ENCODE data around the gene DYNLL1. TPM values are rescaled to one million over a fixed set of nuclear protein-coding genes. Genes with fewer than 3 reads are reported as not detected.
"Not testable (repeated sequence)": the region's sequence is repeated elsewhere in the genome, so short reads cannot be mapped to it uniquely, and the experiment has no call there.

Gene DYNLL1
- total RNA-seq, 1 donor from 2014 or later, result 355 TPM

DNA sequence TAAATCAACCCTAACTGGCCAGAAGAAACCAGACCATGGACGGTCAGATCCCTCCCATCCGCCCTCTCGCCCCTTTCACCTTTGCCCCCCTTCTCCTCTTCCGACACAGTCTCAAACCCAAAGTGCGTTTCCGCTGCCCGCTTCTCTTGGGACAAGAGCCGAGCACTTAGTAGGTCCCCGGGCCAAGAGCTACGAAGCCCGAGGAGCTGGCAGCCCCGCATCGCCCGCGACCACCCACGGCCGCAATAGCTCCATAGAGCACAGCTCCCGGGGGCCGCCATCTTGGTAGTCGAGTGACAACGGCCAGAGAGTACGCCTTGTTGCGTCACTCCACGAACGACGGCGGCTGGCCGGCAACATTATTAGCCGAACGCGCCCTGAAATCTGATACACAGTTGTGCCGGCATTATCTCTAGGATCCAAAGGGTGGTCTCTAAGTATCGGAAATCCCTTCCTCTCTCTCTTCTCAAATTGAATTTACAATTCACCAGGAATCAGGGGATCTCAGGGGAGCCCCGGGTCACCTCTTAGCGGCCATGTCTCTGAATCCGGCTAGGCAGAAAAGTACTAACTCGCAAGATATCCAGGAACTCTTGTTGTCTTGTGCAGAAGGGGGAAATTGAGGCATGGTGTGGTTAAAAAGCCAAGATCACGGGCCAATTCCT lies 33.1 kb downstream of the DYNLL1 start, which contains the start of gene COQ5:
COQ5 (minus strand) TSS at position 298 of the 665 bp plus-strand sequence; CDS start at position 281, 17 bp downstream.
- Histone ChIP-seq H3K4me3 (peak within 1 kb of the TSS; percentile 87), H3K4me2 (peak within 1 kb of the TSS; percentile 81), H3K9ac (peak within 1 kb of the TSS; percentile 83), H3K4me1 (peaks cover 8% of the 10 kb centered on the region), H3K27me3 (no peaks in the 10 kb centered on the region), H3K36me3 (no peaks in the 10 kb centered on the region), H4K20me1 (ENCODE audit: low read depth) (no peaks in the 10 kb centered on the region), H2AFZ (replicated peaks) (peak within 1 kb of the TSS; percentile 95), H3F3A (ENCODE audit: low read depth) (peaks cover 23% of the 10 kb centered on the region), H3K27ac (peak within 1 kb of the TSS; percentile 91), H3K79me2 (ENCODE audit: low read depth) (peaks cover 15% of the 10 kb centered on the region), H3K9me3 (ENCODE audit: low read depth) (no peaks in the 10 kb centered on the region)
- H3K4me3 Mint-ChIP-seq, result peak within 1 kb of the TSS; percentile 100
- H3K27me3 Mint-ChIP-seq (ENCODE audit: insufficient read depth, low read depth), result peaks cover 4% of the 10 kb centered on the region
- peak; percentile 97 for DNase-seq (ENCODE audit: low spot score)
- peak within 1 kb of the TSS; percentile 100 for H3K27ac Mint-ChIP-seq
- H3K36me3 Mint-ChIP-seq, result peaks cover 5% of the 10 kb centered on the region
- TF ChIP-seq EZH2 (IDR thresholded peaks at IDR 0.05) (no peak), EZH2phosphoT487 (IDR thresholded peaks at IDR 0.05) (no peak)
- TF ChIP-seq, protein P1, sequence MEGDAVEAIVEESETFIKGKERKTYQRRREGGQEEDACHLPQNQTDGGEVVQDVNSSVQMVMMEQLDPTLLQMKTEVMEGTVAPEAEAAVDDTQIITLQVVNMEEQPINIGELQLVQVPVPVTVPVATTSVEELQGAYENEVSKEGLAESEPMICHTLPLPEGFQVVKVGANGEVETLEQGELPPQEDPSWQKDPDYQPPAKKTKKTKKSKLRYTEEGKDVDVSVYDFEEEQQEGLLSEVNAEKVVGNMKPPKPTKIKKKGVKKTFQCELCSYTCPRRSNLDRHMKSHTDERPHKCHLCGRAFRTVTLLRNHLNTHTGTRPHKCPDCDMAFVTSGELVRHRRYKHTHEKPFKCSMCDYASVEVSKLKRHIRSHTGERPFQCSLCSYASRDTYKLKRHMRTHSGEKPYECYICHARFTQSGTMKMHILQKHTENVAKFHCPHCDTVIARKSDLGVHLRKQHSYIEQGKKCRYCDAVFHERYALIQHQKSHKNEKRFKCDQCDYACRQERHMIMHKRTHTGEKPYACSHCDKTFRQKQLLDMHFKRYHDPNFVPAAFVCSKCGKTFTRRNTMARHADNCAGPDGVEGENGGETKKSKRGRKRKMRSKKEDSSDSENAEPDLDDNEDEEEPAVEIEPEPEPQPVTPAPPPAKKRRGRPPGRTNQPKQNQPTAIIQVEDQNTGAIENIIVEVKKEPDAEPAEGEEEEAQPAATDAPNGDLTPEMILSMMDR (IDR thresholded peaks at IDR 0.05), result no peak
- H3K4me1 Mint-ChIP-seq, result peaks cover 17% of the 10 kb centered on the region
- no peaks in the 10 kb centered on the region for H3K9me3 Mint-ChIP-seq

GRCh38 chr12:120529641-120530417 lies 33.9 kb downstream of the DYNLL1 start:
- Histone ChIP-seq H4K20me1 (ENCODE audit: low read depth) (peaks cover 2% of the 10 kb centered on the region), H3K4me2 (peak overlapping the region; percentile 81), H3K4me3 (peak overlapping the region; percentile 87), H3K36me3 (no peaks in the 10 kb centered on the region), H3F3A (ENCODE audit: low read depth) (peaks cover 23% of the 10 kb centered on the region), H3K9me3 (ENCODE audit: low read depth) (no peaks in the 10 kb centered on the region), H3K27ac (peak overlapping the region; percentile 91), H3K27me3 (no peaks in the 10 kb centered on the region), H2AFZ (replicated peaks) (peak overlapping the region; percentile 95), H3K79me2 (ENCODE audit: low read depth) (peaks cover 22% of the 10 kb centered on the region), H3K4me1 (peaks cover 8% of the 10 kb centered on the region), H3K9ac (peak overlapping the region; percentile 83)
- Mint-ChIP-seq H3K4me3 (peak overlapping the region; percentile 100), H3K36me3 (peaks cover 3% of the 10 kb centered on the region), H3K9me3 (no peaks in the 10 kb centered on the region), H3K27me3 (ENCODE audit: insufficient read depth, low read depth) (peaks cover 6% of the 10 kb centered on the region), H3K4me1 (peaks cover 17% of the 10 kb centered on the region), H3K27ac (peak overlapping the region; percentile 100)
- peak; percentile 48 for DNase-seq (ENCODE audit: low spot score)
- TF ChIP-seq, protein P1 (IDR thresholded peaks at IDR 0.05), result no peak
- TF ChIP-seq EZH2 (IDR thresholded peaks at IDR 0.05) (no peak), EZH2phosphoT487 (IDR thresholded peaks at IDR 0.05) (no peak)

DNA sequence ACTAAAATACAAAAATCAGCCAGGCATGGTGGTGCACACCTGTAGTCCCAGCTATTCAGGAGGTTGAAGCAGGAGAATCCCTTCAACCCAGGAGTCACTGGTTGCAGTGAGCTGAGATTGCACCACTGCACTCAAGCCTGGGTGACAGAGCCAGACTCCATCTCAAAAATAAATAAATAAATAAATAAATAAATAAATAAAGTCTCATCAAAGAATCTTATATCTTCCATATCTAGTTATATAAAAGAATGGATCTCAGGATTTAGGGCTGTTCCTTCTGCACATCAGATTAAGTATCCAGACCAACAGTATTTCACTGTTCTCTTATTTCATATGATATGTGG lies 34.5 kb downstream of the DYNLL1 start:
- not testable (repeated sequence) for H3K4me3 ChIP-seq; H2AFZ ChIP-seq (replicated peaks); DNase-seq (ENCODE audit: low spot score); H3K27ac ChIP-seq; H3K9me3 ChIP-seq (ENCODE audit: low read depth); H3K27me3 ChIP-seq; H3K27ac Mint-ChIP-seq; H4K20me1 ChIP-seq (ENCODE audit: low read depth); H3K4me3 Mint-ChIP-seq; H3K9me3 Mint-ChIP-seq; H3K36me3 Mint-ChIP-seq; H3K4me2 ChIP-seq; H3K9ac ChIP-seq; H3K36me3 ChIP-seq; H3K27me3 Mint-ChIP-seq (ENCODE audit: insufficient read depth, low read depth)
- H3K4me1 Mint-ChIP-seq, result peaks cover 20% of the 10 kb centered on the region
- peaks cover 28% of the 10 kb centered on the region for H3K79me2 ChIP-seq (ENCODE audit: low read depth)
- H3K4me1 ChIP-seq, result peaks cover 11% of the 10 kb centered on the region
- peaks cover 23% of the 10 kb centered on the region for H3F3A ChIP-seq (ENCODE audit: low read depth)

Data from neural progenitor cell (in vitro differentiated cells).